Activated T-helper 2 cell treated with anti-CD3 and anti-CD28 coated beads, Interferon-gamma antibody, Interleukin-2, Interleukin-4, amounts not matched to agents 10 μg/mL and 5 μg/mL and 100 μg/mL, durations not matched to agents 14 hours and 24 hours and 36 hours (primary cell): ENCODE measurements around the gene UNC119. TPM values are rescaled to one million over a fixed set of nuclear protein-coding genes. Genes with fewer than 3 reads are reported as not detected.

ENCODE experiments used
- DNase-seq: peaks from one replicate; pipeline ENCODE4 v3.0.0; 2021; ENCODE audit warnings: low spot score
- H3K27ac Mint-ChIP-seq: one replicate; pipeline ENCODE4 v1.8.0; 2021; ENCODE audit warnings: mixed read lengths
- H3K27me3 Mint-ChIP-seq: one replicate; pipeline ENCODE4 v1.8.0; 2021; ENCODE audit warnings: low read depth, mixed read lengths
- H3K36me3 Mint-ChIP-seq: one replicate; pipeline ENCODE4 v1.8.0; 2021; ENCODE audit warnings: low read depth, mixed read lengths
- H3K4me1 Mint-ChIP-seq: one replicate; pipeline ENCODE4 v1.8.0; 2021; ENCODE audit warnings: low read depth, mixed read lengths
- H3K4me3 Mint-ChIP-seq: one replicate; pipeline ENCODE4 v1.8.0; 2021; ENCODE audit warnings: low read depth, mild to moderate bottlenecking, moderate library complexity, mixed read lengths
- H3K9me3 Mint-ChIP-seq: one replicate; pipeline ENCODE4 v1.8.0; 2021; ENCODE audit warnings: mixed read lengths
- intact Hi-C: fragments of 100-400 bp; cut with micrococcal nuclease; formaldehyde crosslinking; loops from one replicate; pipeline ENCODE4 v1.15.1; 2023
- total RNA-seq: library from RNA; stranded (reverse); gene quantifications from 2 replicates; pipeline ENCODE4 v1.2.3, GENCODE V29; 2022

Gene UNC119
- 55.3 and 63.9 TPM in 2 replicates for total RNA-seq

DNA sequence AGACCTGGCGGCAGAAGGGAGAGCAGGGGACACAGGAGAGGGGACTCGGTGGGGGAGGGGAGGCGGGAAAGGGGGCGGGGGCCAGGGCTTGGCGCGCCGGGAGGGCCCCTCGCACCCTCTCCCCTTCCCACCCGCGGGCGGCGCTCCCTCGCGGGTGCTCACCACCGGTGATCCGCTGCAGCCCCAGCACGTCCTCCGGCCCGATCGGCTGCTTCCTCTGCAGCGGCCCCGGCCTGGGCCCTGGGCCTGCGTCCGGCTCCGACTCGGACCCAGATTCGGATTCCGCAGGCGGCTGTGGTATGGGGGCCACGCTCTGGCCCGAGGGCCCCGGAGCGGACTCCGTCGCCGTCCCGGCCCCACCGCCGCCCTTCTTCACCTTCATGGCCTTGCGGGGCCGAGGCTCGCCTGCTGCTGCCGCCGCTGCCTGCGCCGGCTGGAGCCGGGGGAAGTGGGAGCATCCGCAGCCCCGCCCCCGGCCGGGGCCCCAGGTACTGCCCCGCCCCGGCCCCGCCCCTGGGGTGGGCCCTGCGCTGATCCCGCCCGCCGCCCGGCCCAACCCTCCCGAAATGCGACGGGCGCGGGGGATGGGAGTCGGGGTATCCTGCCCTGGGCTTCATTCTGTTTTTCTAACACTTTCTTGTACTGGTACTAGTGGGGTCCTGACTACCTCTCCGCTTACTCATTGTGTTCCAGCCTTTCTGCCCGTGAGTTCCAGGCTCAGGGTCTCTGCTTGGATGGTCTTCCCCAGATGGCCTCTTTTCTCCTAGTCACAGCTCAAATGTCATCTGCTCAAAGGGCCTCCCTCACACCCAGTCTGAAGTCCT, at the start of gene UNC119:
UNC119 (minus strand) TSS at position 449 of the 824 bp plus-strand sequence; CDS start at position 382, 67 bp downstream.
- DNase-seq = peak; percentile 70
- H3K27ac Mint-ChIP-seq = peak within 1 kb of the TSS; percentile 76
- peaks cover 47% of the 10 kb centered on the region for H3K4me1 Mint-ChIP-seq
- H3K4me3 Mint-ChIP-seq = peak within 1 kb of the TSS; percentile 97
- no peaks in the 10 kb centered on the region for H3K27me3 Mint-ChIP-seq
- intact Hi-C loops = loop anchor here (2.0 kb wide), 2 partner anchors 18 to 46 kb away; partner anchors contain the start of genes PIGS and SPAG5
- no peaks in the 10 kb centered on the region for H3K9me3 Mint-ChIP-seq
- peaks cover 46% of the 10 kb centered on the region for H3K36me3 Mint-ChIP-seq

DNA sequence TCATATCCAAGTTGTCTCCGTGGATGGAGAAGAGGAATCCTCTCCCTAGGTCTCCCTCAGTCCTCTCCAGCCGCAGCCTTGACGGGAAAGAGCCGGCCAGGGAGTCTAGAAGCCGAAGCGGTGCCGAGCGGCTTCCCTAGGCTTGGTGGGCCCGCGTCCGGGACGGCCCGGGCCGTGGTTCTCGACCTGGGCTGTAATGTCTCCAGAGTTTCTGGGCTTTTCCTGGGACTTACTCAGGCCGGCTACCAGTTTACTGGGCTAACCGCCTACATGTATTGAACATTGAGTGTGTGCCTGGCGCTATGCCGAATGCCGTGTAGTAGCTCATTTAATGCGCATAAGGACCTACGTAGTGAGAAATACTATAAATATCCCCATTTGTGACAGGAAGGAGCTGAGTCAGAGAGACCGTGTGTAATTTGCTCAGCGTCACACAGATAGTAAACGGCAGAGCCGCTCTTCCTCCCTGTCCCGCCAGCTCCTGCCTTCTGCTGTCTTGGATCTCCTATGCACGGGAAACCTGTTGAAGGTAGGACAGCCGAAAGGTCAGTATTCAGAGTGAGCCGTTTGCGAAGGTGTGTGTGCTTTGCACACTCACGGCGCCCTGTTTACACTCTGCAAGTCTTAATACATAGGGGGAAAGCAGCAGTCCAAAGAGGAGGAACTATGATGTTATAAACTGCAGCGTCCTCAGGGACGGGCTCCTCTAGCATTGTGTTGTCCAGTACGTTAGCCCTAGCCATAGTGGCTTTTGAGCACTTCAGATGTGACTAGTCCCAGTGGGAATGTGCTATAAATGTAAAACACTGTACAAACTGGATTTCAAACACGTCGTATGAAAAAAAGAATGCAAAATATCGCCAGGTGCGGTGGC, 47.1 kb upstream of the UNC119 start:
- DNase-seq = peak; percentile 52
- intact Hi-C loops = loop anchor here (2.0 kb wide), 2 partner anchors 45 to 47 kb away; partner anchors contain the start of genes BLTP2 and UNC119
- Mint-ChIP-seq H3K4me3 (peak overlapping the region; percentile 87), H3K9me3 (no peaks in the 10 kb centered on the region), H3K4me1 (peaks cover 17% of the 10 kb centered on the region), H3K27ac (peak overlapping the region; percentile 98), H3K36me3 (peaks cover 25% of the 10 kb centered on the region), H3K27me3 (no peaks in the 10 kb centered on the region)

DNA sequence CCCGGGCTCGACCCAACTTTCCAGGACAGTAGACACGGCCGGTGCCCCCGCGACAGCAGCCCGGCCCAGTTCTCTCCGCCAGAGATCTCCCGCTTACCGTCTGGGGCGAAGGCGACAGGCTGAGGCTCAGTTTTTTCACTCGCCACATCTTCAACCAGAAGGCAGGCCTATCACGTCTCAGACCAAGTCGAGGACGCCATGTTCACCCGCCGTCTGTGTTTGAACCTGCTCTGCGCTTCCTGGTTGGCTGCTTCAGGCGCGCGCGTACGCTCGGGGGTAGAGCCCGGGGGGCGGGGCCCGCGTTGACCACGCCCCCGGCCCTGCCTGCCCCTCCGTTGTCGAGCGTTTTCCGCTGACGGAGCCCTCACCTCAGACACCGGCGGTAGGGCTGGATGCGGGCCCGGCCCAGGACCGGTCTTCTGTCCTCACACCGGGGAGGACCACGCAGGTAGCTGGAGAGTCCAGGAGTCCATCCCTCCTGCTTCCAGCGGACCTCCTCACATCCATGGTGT, 46.4 kb upstream of the UNC119 start, which contains the start of gene SPAG5:
SPAG5 (minus strand) TSS at position 227 of the 512 bp plus-strand sequence; CDS start at position 148, 79 bp downstream.
- H3K4me3 Mint-ChIP-seq = peak within 1 kb of the TSS; percentile 87
- H3K27me3 Mint-ChIP-seq = no peaks in the 10 kb centered on the region
- peaks cover 27% of the 10 kb centered on the region for H3K36me3 Mint-ChIP-seq
- peak; percentile 95 for DNase-seq
- peaks cover 17% of the 10 kb centered on the region for H3K4me1 Mint-ChIP-seq
- H3K9me3 Mint-ChIP-seq = no peaks in the 10 kb centered on the region
- peak within 1 kb of the TSS; percentile 98 for H3K27ac Mint-ChIP-seq
- intact Hi-C loops = loop anchor here (1.0 to 2.0 kb wide), 4 partner anchors 23 to 46 kb away; partner anchors contain the start of genes ALDOC, BLTP2, PIGS and UNC119

DNA sequence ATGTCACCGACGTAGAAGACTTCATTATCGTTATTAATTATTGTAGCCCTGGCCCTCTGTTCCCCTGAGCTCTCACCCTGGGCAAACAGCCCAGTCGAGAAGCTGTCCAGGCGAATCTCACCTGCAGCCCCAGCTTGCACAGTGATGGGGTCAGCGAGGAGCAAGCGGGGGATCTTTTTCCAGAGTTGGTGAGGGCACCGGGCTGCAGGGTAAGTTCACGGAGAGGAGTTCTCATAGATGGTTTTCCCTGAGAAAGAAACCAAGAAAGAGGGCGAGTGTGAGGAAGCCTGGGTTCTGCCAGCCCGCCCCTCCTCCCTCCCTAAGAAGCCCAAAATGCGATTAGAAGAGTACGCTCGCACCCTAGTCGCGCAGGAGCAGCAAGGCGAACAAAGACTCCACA, 46.0 kb upstream of the UNC119 start:
- no peak for DNase-seq
- H3K27me3 Mint-ChIP-seq = no peaks in the 10 kb centered on the region

DNA sequence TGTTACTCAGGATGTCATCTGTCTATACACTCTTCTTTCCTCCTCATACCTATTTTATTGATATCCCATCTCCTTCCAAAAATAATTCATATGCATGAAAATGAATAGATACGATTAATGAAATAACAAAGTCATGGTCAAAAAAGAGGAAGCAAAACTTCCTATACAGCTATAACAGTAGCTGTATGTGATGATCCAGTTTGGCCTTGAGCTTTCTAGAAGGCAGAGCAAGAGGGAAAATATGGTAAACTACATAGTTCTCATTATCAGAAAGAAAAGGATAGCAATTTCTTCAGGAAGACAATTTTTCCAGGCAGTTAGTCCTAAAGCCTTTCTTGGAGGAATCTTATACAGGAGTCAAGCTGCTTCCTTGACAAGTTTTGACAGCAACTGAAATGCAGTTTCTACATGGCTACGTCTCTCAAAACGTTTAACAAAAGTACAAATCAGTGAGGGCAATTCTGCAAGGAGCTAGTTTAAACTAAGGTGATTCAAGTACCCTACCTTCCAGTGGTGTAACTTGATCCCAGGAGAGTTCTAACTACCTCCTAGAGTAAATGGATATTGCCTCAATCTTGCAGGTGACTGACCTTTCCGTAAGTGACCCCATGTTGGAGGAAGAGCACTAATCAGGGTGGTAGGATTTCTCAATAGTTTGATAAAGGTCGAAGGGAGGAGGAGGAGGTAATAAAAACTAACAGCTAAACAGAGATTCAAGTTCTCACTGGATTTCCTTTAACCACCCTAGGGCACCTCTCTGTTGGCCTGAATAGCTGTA, 45.4 kb upstream of the UNC119 start:
- no peak for DNase-seq
- Mint-ChIP-seq H3K27me3 (no peaks in the 10 kb centered on the region), H3K27ac (peak overlapping the region; percentile 98), H3K36me3 (peaks cover 37% of the 10 kb centered on the region), H3K4me1 (peaks cover 17% of the 10 kb centered on the region), H3K4me3 (peak overlapping the region; percentile 87), H3K9me3 (no peaks in the 10 kb centered on the region)
- intact Hi-C loops = loop anchor here (1.0 to 2.0 kb wide), 4 partner anchors 21 to 47 kb away; partner anchors contain the start of genes ALDOC, BLTP2, PIGS and UNC119

More for the DNA sequence above, 46.0 kb upstream of the UNC119 start:
- Mint-ChIP-seq H3K4me1 (peaks cover 17% of the 10 kb centered on the region), H3K9me3 (no peaks in the 10 kb centered on the region), H3K4me3 (peak overlapping the region; percentile 87), H3K36me3 (peaks cover 31% of the 10 kb centered on the region), H3K27ac (peak overlapping the region; percentile 98)
- intact Hi-C loops = loop anchor here (1.0 to 2.0 kb wide), 4 partner anchors 22 to 46 kb away; partner anchors contain the start of genes ALDOC, BLTP2, PIGS and UNC119

DNA sequence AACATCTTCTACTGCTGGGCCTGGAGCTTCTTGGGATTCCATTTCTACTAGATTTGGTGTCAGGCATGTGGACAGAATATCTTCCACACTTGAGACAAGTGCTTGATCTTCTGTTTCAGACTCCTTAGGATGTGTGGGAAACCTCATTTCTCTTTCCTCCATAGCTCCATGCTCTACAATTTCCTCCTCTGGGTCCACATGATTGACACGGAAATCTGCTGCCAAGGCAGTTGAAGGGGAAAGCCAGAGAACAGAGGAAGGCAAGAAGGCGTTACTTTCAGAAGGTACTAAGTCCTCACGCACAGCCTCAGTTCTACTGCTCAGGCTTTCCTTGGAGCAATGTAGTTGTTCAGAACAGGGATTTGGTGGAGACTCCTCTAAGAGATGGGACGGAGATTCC, 39.8 kb upstream of the UNC119 start:
- intact Hi-C loops = no loop called here
- H3K27ac Mint-ChIP-seq = no peak overlapping the region
- H3K4me1 Mint-ChIP-seq = peaks cover under 1% of the 10 kb centered on the region
- no peaks in the 10 kb centered on the region for H3K9me3 Mint-ChIP-seq
- H3K4me3 Mint-ChIP-seq = no peak overlapping the region
- no peaks in the 10 kb centered on the region for H3K27me3 Mint-ChIP-seq
- H3K36me3 Mint-ChIP-seq = peaks cover 50% of the 10 kb centered on the region
- DNase-seq = no peak

DNA sequence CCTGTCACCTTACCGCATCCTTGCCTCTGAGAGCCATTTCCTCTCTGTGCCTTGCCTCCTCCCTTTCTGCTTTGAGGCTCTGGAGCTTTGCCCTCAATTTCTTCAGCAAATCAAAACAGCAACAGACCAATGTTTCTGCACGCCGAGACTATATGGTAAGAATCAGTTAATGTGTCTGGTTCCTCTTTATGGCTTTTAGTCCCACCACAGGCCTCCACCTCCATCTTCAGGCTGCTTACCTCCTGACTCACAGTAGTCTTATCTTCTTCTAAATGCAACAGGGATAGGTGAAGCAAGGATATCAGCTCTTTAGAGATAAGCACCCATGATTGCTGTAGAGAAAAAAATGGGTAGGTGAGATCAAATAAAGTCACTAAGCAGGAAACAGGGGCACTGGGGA, 33.4 kb upstream of the UNC119 start:
- H3K4me3 Mint-ChIP-seq = no peak overlapping the region
- no peaks in the 10 kb centered on the region for H3K9me3 Mint-ChIP-seq
- no peak overlapping the region for H3K27ac Mint-ChIP-seq
- no peaks in the 10 kb centered on the region for H3K27me3 Mint-ChIP-seq
- intact Hi-C loops = no loop called here
- no peak for DNase-seq
- peaks cover 1% of the 10 kb centered on the region for H3K4me1 Mint-ChIP-seq
- peaks cover 36% of the 10 kb centered on the region for H3K36me3 Mint-ChIP-seq

DNA sequence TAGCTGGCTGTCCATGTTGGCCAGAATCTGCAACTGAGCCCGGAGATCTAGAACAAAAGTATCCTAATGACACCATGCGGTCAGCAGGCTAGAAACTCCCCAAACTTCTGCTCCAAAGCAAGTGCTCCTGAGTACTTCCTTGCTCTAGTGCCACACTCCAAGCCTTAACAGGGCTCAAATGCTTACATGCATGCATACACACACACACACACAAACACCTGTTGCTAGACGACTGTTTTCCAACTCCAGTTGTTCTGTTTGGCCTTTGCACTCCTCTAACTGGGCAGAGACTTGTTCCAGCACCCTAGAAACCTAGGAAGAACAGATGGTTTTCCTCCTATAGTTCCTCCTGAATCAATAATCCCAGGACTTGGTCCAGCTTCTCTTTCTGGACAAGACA, 32.0 kb upstream of the UNC119 start:
- intact Hi-C loops = no loop called here
- no peak overlapping the region for H3K27ac Mint-ChIP-seq
- no peak for DNase-seq

DNA sequence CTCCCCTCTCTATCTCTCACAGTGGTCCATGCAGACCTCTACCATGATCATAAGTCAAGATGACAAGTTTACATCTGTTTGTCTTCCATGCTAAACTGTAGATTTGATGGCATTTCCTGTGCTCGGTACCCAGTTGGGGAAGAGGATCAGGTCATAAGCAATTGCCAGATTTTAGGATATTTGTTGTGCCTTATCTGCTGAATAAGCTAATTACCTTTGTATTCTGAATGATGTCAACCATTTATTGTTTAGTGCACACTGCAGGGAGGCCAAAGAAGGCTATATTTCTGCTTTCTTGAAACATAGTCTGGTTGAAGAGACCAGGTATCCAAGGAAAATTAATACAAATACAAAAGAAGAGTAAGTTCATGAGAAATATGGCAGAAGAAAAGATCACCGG, 30.1 kb upstream of the UNC119 start:
- no peak overlapping the region for H3K4me3 Mint-ChIP-seq
- intact Hi-C loops = no loop called here
- no peaks in the 10 kb centered on the region for H3K9me3 Mint-ChIP-seq
- no peak overlapping the region for H3K27ac Mint-ChIP-seq
- H3K36me3 Mint-ChIP-seq = peaks cover 53% of the 10 kb centered on the region
- no peak for DNase-seq
- peaks cover 26% of the 10 kb centered on the region for H3K4me1 Mint-ChIP-seq
- no peaks in the 10 kb centered on the region for H3K27me3 Mint-ChIP-seq

More for the DNA sequence above, 32.0 kb upstream of the UNC119 start:
- Mint-ChIP-seq H3K9me3 (no peaks in the 10 kb centered on the region), H3K27me3 (no peaks in the 10 kb centered on the region), H3K4me1 (peaks cover 16% of the 10 kb centered on the region), H3K4me3 (no peak overlapping the region), H3K36me3 (peaks cover 46% of the 10 kb centered on the region)

DNA sequence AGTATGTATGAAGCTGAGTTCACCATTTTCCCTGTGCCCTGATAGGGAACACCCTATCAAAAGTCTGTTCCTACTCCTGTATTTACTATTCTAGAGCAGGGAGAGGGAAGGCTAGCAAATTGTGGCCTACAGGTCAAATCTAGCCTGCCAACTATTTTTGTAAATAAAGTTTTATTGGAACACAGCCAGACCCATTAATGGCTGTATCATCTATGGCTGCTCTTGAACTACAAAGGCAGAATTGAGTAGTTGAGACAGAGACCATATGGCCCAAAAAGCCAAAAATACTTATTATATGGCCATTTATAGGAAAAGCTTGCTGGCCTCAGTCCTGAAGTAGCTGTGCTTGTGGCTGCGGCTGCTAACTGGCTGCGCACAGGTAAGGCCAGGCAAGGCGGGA, 28.5 kb upstream of the UNC119 start:
- intact Hi-C loops = no loop called here
- H3K36me3 Mint-ChIP-seq = peaks cover 52% of the 10 kb centered on the region
- H3K27ac Mint-ChIP-seq = peak overlapping the region; percentile 75
- H3K4me1 Mint-ChIP-seq = peaks cover 34% of the 10 kb centered on the region
- no peaks in the 10 kb centered on the region for H3K9me3 Mint-ChIP-seq
- no peaks in the 10 kb centered on the region for H3K27me3 Mint-ChIP-seq
- no peak overlapping the region for H3K4me3 Mint-ChIP-seq
- DNase-seq = no peak

DNA sequence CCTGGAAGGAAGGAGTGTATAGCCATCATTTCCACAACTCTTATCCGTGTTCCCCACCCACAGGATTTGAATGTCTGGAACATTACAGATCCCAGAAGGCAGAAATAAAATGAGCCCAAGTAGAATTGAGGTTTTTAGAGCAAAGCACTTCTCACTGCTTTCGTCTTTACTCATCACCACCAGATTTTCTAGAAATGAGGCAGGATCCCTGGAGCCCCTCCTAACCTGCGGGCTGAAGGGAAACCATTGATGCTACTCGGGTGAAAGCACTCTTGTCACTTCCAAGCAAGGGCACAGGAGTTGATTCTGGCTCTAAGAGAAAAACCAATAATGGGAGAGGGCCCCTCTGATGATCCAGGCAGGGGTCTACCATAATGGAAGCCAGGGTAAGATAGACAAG, 27.1 kb upstream of the UNC119 start:
- Mint-ChIP-seq H3K9me3 (no peaks in the 10 kb centered on the region), H3K36me3 (peaks cover 50% of the 10 kb centered on the region), H3K4me1 (peaks cover 40% of the 10 kb centered on the region), H3K4me3 (peak overlapping the region; percentile 34), H3K27ac (peak overlapping the region; percentile 89), H3K27me3 (no peaks in the 10 kb centered on the region)
- no peak for DNase-seq
- intact Hi-C loops = no loop called here
